Mononuclear cell (primary cell): Measurements from ENCODE around the gene ATXN3. TPM values are rescaled to one million over a fixed set of nuclear protein-coding genes. Genes with fewer than 3 reads are reported as not detected.

ENCODE experiments used
- H3K27me3 ChIP-seq: 2 replicates; pipeline ENCODE4 v1.6.0; 2011; ENCODE audit warnings: low read length, control low read depth; ENCODE audit not compliant: insufficient read depth
- H3K4me1 ChIP-seq: 2 replicates; pipeline ENCODE4 v1.5.1; 2011; ENCODE audit warnings: mild to moderate bottlenecking, low read length, control low read depth; ENCODE audit not compliant: insufficient read depth
- H3K4me3 ChIP-seq: 2 replicates; pipeline ENCODE4 v1.5.1; 2011; ENCODE audit warnings: mild to moderate bottlenecking, low read length, moderate library complexity
- H3K9me3 ChIP-seq: 2 replicates; pipeline ENCODE4 v1.5.1; 2011; ENCODE audit warnings: low read depth, mild to moderate bottlenecking, control low read depth, low read length
- total RNA-seq: library from RNA; depleted of rRNA; stranded (reverse); fragments of >200 nt; gene quantifications from one replicate; pipeline ENCODE4 v1.2.3, GENCODE V29; 2012

ATXN3 gene
- 35.6 TPM for total RNA-seq

DNA sequence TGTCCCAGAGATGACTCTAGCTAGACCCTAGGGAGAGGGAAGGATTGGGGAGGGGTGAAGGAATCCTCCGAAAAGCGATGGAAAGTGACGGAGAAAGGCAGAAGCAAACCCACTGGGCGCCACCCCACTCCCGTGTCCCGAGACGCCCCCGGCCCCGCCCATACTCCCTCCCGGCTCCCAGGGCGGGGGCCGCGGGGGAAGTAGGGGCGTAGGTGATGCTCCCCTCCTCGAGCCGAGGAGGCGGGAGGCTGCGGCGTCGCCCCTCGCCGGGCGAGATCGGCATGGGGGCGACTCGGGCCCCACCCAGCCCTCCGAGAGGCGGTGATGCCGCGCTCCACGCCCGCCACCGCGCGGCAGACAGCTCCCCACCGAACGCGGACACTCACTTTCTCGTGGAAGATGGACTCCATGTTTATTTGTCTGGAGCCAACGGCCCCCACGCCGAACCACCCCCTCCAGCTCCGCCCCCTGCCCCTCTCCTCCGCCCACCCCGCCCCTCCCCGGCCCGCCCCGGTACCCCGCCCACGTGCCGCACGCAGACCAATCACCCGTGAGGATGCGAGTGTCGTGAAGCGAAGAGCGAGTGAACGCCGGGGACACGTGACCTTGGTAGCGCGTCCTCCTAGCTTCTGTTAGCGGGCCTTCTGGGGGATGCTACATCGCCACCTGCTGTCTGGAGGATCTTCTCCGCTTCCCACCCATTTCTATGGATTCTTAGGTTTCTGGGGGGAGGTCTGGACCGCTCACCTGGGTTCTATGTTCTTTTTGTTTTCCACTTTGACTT is at the start of gene ATXN3:
ATXN3 (minus strand) TSS at position 440 of the 784 bp plus-strand sequence; CDS start at position 410, 30 bp downstream.
- H3K4me3 ChIP-seq = peak within 1 kb of the TSS; percentile 62
- no peaks in the 10 kb centered on the region for H3K9me3 ChIP-seq
- peaks cover 35% of the 10 kb centered on the region for H3K4me1 ChIP-seq
- no peaks in the 10 kb centered on the region for H3K27me3 ChIP-seq

GRCh38 chr14:92154283-92154942 is 48.0 kb upstream of the ATXN3 start:
- Histone ChIP-seq H3K4me1 (no peaks in the 10 kb centered on the region), H3K4me3 (no peak overlapping the region), H3K27me3 (no peaks in the 10 kb centered on the region), H3K9me3 (no peaks in the 10 kb centered on the region)

GRCh38 chr14:92153581-92153980 is 47.2 kb upstream of the ATXN3 start:
- no peaks in the 10 kb centered on the region for H3K4me1 ChIP-seq
- no peaks in the 10 kb centered on the region for H3K27me3 ChIP-seq
- no peaks in the 10 kb centered on the region for H3K9me3 ChIP-seq
- H3K4me3 ChIP-seq = no peak overlapping the region

DNA sequence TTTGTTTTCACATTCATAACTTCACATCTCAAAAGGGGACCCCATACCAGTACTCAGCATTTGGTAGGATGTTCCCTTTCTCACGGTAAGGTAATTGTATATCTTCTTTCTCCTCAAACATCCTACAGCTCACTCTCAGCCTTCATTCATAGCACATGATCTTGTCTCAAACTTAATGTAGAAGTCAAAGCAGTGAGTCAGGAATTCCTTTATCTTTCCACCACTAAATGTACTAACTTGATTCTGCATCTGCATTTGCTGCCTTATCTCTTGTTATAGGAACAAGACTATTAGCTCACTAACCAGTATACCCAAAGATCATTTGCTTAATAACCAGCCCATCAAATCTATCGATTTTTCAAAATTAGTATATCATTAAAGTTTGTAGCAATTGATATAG is 38.3 kb upstream of the ATXN3 start:
- Histone ChIP-seq H3K27me3 (no peaks in the 10 kb centered on the region), H3K9me3 (no peaks in the 10 kb centered on the region), H3K4me3 (no peak overlapping the region), H3K4me1 (no peaks in the 10 kb centered on the region)

DNA sequence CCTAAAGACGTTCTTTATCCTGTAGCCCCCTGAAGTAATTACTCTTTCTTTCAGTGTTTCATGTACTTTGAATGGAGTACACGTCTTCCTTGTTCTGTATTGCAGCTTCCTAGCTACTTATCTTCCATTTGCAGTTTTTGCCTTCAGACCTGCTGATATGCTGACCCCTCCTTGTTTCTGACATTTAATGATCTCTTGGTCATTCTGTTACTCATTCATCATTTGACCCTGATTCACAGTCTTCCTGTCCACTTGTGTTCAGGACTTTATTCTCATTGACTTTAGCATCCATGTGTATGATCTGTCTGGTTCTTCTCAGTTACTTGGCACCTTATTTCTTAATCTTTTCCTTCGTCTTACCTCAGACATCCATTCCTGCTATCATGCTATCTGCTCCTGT is 37.6 kb upstream of the ATXN3 start:
- H3K4me3 ChIP-seq = no peak overlapping the region
- H3K27me3 ChIP-seq = no peaks in the 10 kb centered on the region
- no peaks in the 10 kb centered on the region for H3K9me3 ChIP-seq
- no peaks in the 10 kb centered on the region for H3K4me1 ChIP-seq

DNA sequence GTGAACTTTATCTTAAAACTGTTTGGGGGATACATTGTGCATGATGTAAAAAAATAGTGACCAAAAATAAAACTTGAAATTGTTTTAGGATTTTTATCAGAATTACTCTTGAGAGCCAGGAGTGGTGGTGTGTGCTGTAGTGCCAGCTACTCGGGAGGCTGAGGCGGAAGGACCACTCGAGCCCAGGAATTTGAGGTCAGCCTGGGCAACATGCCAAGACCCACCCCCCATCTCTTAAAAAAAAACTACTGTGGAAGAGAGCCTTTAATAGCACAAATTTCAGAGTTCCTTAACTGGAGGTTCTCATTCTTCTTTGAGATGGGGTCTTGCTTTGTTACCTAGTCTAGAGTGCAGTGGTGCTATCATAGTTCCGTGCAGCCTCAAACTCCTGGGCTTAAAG is 36.9 kb upstream of the ATXN3 start:
- H3K27me3 ChIP-seq = no peaks in the 10 kb centered on the region
- H3K4me1 ChIP-seq = no peaks in the 10 kb centered on the region
- H3K4me3 ChIP-seq = no peak overlapping the region
- no peaks in the 10 kb centered on the region for H3K9me3 ChIP-seq

- no peaks in the 10 kb centered on the region for H3K9me3 ChIP-seq
- H3K27me3 ChIP-seq = no peaks in the 10 kb centered on the region
- H3K4me1 ChIP-seq = no peaks in the 10 kb centered on the region
- no peak overlapping the region for H3K4me3 ChIP-seq
Measured at GRCh38 chr14:92135269-92135668, 28.9 kb upstream of the ATXN3 start.

DNA sequence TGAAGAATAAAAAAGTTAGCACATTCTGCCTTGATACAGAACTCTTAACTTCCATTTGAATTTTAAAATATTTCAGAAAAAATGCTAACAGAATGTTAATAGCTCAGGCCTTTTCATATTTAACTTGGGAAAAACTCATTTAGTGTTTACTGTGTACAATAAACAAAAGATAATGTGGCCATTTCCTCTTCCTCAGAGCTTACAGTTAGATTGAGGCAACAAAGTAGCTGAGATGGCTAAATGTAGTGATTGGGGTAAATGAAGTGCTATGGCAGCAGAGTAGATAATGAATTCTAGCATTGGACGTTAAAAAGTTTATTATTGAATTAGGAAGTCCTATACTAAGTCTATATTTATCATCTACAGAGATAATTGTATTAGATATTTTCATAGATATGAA is 28.1 kb upstream of the ATXN3 start:
- Histone ChIP-seq H3K9me3 (no peaks in the 10 kb centered on the region), H3K4me1 (no peaks in the 10 kb centered on the region), H3K27me3 (no peaks in the 10 kb centered on the region), H3K4me3 (no peak overlapping the region)

DNA sequence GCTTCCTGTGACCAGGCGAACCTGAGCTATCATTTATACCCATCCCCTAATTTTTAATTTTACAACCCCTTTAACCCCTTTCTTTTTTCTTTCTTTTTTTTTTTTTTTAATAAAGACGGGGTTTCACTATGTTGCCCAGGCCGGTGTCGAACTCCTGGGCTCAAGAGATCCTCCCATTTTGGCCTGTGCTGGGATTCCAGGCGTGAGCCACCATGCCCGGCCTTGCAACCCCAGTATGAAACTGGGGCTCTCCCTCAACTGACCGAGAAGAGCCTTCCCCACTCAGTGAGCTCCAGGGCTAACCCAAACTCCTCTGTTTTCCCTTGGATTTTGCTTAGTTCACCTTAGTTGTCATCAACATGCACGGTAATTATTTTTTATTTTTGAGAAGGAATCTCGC is 16.4 kb upstream of the ATXN3 start:
- no peaks in the 10 kb centered on the region for H3K9me3 ChIP-seq
- H3K4me3 ChIP-seq = peak overlapping the region; percentile 99
- H3K27me3 ChIP-seq = no peaks in the 10 kb centered on the region
- peaks cover 39% of the 10 kb centered on the region for H3K4me1 ChIP-seq

- no peaks in the 10 kb centered on the region for H3K27me3 ChIP-seq
- H3K4me3 ChIP-seq = peak overlapping the region; percentile 99
- H3K4me1 ChIP-seq = peaks cover 39% of the 10 kb centered on the region
- no peaks in the 10 kb centered on the region for H3K9me3 ChIP-seq
Measured at GRCh38 chr14:92122351-92122677, 15.9 kb upstream of the ATXN3 start.

- Histone ChIP-seq H3K4me3 (peak within 1 kb of the TSS; percentile 99), H3K9me3 (no peaks in the 10 kb centered on the region), H3K27me3 (no peaks in the 10 kb centered on the region), H3K4me1 (peaks cover 40% of the 10 kb centered on the region)
Measured at GRCh38 chr14:92121670-92122350, 15.4 kb upstream of the ATXN3 start, which contains the start of the genes CPSF2 and NDUFB1. CPSF2 (plus strand) TSS chr14:92121969; CDS start chr14:92130985, 9,016 bp downstream. NDUFB1 (minus strand) TSS chr14:92121706; CDS start chr14:92117637, 4,069 bp downstream.

DNA sequence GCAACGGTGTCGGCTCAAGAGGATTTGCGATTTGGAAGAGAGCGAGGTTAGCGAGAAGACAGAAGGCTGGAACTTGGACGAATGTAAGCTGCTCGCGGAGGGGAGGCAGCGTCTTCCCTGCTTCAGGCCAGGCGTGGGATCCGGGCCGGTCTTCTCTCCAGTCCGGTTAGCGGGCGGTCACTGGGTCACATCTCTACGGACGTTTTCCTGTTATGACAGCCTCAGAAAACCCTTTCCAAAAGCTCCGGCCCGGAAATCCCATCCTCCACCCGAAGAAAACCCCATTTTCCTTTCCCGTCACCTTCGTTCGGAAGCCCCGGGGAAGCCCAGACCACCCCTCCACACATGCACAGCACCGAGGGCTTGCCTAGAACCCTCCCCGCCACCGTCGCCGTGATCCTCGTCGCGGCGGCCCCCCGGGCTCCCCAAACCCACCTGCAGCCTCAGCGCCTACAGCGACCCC is 14.9 kb upstream of the ATXN3 start:
- H3K27me3 ChIP-seq = no peaks in the 10 kb centered on the region
- H3K9me3 ChIP-seq = no peaks in the 10 kb centered on the region
- H3K4me1 ChIP-seq = peaks cover 46% of the 10 kb centered on the region
- H3K4me3 ChIP-seq = peak overlapping the region; percentile 99

DNA sequence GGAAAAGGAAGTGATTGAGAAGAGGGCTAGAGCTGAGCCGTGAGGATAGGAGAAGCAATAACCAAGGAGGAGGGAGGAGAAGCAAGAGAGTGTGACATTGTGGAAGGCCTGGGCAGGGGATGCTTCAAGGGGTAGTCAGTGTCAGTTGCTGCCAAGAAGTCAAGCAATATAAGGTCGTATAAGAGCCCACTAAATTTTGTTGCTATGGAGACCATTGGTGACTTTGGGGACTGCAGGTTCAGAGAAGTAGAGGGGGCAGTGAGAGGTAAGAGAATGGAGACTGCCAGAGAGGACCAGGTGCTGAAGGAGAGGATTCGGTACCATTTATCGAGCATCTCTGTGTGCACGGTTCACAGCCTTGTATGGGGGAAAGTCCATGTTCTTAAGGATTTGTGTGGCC is 3.1 kb upstream of the ATXN3 start:
- Histone ChIP-seq H3K4me1 (peaks cover 24% of the 10 kb centered on the region), H3K27me3 (no peaks in the 10 kb centered on the region), H3K4me3 (no peak overlapping the region), H3K9me3 (no peaks in the 10 kb centered on the region)

GRCh38 chr14:92108345-92109254 is 2.2 kb upstream of the ATXN3 start:
- Histone ChIP-seq H3K4me1 (peaks cover 33% of the 10 kb centered on the region), H3K4me3 (no peak overlapping the region), H3K9me3 (no peaks in the 10 kb centered on the region), H3K27me3 (no peaks in the 10 kb centered on the region)

- H3K27me3 ChIP-seq = no peaks in the 10 kb centered on the region
- H3K4me3 ChIP-seq = peak overlapping the region; percentile 62
- no peaks in the 10 kb centered on the region for H3K9me3 ChIP-seq
- H3K4me1 ChIP-seq = peaks cover 35% of the 10 kb centered on the region
Measured at GRCh38 chr14:92105893-92106142, 564 bp downstream of the ATXN3 start.
